HG03135 (cell line): ENCODE data around the gene GABRG3.

Experiments
- ATAC-seq: cut with Tn5 transposase; IDR thresholded peaks from one replicate; pipeline ENCODE4 v1.9.1; 2021; ENCODE audit warnings: mild to moderate bottlenecking, moderate library complexity; ENCODE audit not compliant: unreplicated experiment

Gene GABRG3

DNA sequence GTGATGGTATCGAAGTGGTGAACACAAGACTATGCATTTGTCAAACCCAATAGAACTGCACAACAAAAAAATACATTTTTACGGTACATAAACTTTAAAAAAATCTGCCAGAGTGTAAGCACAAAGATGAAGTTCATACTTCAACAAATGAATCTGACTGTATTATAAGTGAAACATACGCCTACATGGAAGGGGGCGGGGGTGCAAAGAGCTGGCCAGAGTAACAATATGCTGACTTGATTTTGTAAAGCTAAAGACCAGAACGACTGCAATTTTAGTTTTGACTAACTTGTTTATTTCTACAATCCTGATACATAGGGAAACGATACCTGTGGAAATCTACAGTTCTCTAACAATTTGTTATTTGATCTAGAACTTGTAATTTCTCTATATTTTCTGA lies 426.0 kb downstream of the GABRG3 start:
- no peak for ATAC-seq

GRCh38 chr15:27398631-27399161 lies 427.7 kb downstream of the GABRG3 start:
- ATAC-seq: no peak

GRCh38 chr15:27399241-27399640 lies 428.3 kb downstream of the GABRG3 start:
- ATAC-seq: no peak

DNA sequence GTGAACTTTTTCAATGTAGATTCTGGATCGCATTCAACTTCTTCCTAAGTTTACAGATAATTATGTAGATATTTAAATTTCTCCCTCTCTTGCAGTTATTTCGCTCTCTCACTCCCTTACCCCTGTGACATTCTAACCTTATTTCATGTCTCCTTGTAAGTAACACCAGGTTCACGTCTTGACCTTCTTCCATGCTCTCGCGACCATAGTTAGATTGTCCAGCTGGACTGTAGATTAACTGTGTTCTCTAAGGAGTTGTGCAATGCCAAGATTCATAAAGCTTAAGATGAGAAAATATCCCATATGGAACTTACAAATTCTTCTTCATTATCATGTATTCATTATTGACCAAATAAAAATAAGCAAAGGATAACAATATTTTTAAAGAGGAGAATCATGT lies 430.5 kb downstream of the GABRG3 start:
- no peak for ATAC-seq

GRCh38 chr15:27408428-27408827 lies 437.4 kb downstream of the GABRG3 start:
- ATAC-seq: no peak

DNA sequence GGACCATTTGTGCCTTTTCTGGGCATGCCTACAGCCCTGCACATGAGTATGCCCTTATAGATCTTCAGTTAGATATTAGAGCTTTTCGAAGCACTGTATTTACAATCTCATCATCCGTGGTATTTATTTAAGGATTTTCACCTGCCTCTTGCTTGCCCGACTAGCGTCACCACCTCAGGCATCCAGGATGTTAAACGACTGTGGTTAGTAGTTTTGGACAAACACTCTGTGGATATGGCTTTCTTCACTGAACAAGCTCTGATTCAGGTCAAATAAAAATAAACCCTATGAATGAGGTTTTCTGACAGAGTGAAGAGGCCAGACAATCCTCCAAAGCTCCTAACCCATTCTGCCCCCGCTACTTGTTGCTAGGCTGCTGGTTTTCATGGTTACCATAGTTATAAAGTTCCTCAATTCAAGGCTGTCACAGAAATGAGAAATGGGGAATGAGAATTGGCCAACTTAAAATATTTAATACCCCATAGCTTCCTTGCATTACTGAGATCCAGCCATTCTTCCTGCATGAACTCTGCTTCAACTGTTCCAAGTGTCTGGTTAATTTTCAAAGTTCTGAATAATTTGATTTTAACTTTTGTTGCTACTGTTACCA lies 440.1 kb downstream of the GABRG3 start:
- no peak for ATAC-seq

DNA sequence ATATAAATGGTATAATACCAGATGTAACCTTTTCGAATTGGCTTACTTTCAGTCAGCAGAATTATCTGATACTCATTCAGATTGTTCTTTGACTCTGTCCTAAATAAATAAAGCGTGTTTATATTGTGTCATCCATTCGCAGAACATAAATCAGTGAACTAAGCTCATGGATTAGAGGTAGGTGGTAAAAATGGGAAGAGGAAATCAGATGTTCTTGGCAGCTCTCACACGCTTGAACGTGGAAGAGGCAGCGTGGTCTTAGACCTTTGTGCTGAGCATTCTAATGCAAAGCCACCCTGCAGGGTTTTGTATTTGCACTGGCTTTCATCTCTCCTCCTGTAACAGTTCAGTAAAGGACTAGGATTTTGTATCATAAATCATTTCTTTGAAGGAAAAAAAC lies 441.4 kb downstream of the GABRG3 start:
- no peak for ATAC-seq

DNA sequence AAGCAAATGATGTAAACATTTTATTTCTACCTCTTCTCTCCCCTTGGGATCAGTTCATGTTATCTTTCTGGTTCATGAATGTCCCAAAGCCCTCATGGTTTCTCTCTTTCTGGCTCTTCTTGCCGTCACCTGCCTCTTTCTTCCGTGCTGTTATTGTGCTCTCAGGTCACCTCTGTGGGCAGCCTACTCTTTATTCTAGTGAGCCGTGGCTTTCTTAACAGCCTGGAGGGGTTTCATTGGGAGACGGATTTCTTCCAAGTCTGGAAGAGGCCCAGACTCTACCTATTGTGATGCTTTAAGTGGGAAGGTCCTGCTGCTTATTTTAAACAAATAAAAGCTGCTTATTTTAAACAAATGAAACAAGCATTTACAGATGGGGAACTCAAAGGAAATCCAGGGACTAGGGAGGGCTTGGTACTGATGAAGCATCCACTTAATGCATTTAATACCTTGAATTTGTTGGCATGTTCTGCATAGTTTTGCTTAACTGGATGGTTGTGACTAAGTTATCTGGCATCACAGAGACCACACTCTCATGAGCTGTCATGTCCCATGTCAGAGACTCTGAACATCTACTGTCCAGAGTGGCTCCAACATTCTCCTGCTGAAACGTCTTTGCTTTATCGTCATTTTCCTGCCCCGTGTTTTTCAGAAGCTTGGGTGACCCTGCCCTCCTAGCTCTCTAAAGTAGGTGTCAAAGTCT lies 443.3 kb downstream of the GABRG3 start:
- ATAC-seq: no peak

DNA sequence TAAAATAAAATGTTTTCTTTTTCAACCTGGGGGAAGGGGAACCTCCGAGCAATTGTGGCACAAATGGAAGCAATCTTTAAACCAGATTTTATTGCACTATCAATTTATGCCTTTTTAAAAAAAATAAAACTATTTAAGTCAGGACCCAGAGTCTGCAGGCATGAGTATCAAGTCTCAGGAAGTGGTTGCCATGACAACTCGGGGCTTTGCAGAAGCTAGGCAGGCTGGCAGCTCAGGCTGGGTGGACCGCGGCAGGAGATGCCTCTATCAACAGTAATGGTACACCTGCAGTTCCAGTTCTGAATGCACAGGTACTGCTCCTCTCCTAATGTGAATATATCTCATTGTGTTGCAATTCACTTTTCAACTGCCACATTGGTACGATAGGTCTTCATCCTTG lies 447.7 kb downstream of the GABRG3 start:
- ATAC-seq: no peak

GRCh38 chr15:27422997-27423396 lies 452.0 kb downstream of the GABRG3 start:
- no peak for ATAC-seq

GRCh38 chr15:27426805-27427204 lies 455.8 kb downstream of the GABRG3 start:
- ATAC-seq: no peak

DNA sequence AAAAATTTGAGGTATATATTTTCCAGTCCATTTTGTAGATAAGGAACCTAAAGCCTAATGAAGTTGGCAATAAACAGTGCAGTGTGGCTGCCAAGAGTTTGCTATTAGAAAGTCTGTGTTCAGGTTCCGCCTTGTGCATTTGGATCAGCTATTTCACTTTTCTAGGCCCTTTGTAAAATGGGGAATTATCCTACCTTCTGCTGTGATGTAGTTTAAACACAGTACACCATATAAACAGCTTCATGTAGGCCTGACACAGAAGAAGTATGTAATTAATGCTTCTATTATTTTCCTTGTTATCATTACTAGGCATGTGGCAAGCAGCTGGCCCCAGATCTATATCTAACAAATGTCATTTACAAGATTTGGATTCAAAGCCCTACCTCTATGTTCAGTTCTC lies 456.3 kb downstream of the GABRG3 start:
- ATAC-seq: no peak

DNA sequence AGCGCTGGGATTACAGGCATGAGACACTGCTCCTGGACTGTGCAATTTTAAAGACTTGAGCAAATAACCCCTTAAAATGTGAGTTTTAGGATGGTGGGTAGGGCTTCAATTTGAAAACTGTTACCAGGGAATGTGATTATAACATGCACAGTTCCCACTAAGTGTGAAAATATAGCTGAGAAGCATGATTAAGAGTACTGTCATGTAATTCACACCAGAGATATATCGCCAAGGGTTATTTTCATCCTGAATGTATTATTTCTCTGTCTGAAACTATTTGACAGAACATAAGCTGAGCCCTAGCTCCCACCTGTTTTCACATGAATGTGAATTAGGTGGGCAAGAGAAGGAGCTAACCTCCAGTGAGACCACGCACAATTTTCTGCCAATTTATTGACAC lies 457.2 kb downstream of the GABRG3 start:
- ATAC-seq: no peak

GRCh38 chr15:27429577-27429976 lies 458.6 kb downstream of the GABRG3 start:
- ATAC-seq: no peak

DNA sequence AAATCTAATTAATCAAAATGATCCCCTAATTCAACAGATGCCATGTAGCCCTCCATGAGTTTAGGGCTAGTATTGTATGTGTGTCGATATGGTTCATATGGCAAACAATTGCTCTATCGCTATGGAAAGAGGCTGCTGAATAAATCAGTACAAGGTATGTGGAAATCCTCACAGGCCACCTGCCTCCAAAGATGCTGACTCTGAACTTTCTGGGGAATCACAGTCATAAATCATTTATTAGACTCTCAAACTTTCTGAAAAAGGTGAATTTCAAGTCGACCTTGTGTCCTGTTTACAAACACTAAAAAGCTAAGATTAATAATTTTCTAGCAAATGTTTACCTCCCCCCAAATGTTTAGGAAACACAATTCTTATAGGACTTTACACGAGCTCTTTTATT lies 462.6 kb downstream of the GABRG3 start:
- ATAC-seq: no peak

DNA sequence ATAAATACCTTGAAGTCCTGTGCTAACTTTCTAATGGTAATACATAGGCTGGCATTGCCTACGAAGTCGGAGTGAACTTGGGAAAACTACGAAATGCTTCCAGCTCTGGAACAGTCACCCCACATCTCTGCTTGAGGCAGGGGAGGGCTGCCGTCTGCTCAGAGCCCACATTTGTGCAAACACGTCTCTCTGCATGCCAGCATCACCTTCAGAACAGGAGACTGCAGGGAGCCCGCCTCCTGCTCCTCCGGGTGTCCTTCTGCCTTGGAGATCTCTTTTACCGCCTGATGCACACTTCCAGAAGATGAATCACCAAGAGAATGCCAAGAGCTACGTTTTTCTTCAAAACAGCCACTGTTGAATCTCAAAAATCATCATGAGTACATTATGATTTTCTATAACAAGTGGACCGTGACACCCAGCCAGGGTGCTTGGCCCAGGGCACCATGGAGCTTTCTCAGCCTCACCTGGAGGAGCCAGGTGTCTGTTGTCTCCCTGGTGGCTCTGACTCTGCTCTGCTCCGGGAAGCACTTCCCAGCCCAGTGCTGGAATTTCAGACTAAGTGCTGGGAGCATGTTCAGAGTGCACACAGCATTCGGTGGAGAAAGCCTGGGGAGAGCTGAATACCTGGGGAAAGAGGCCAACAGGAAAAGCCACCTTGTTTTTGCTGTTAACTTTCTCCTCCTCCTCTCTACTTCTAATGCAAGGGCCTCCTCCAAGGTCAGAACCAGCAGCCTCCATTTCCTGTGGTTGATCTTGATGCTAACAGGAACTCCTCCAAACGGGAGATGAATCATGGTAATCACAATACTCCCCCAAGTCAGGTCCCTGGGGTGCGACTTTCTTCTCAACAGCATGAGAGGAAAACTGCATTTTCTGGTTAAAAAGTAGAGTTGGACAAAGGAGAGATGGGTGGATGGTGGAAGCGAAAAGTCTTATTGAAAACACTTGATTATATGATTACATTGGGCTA lies 467.7 kb downstream of the GABRG3 start:
- ATAC-seq: no peak

GRCh38 chr15:27441120-27441519 lies 470.1 kb downstream of the GABRG3 start:
- no peak for ATAC-seq

GRCh38 chr15:27448234-27448633 lies 477.3 kb downstream of the GABRG3 start:
- no peak for ATAC-seq

- ATAC-seq: no peak
These were observed 478.0 kb downstream of the GABRG3 start for GRCh38 chr15:27448986-27449385.

- ATAC-seq: no peak
These were observed 479.0 kb downstream of the GABRG3 start for GRCh38 chr15:27449941-27450340.

- no peak for ATAC-seq
These were observed 483.5 kb downstream of the GABRG3 start for GRCh38 chr15:27454281-27455075.
